Cardiac muscle cell (in vitro differentiated cells and primary cell): Measurements from ENCODE around the gene SFN. TPM values are rescaled to one million over a fixed set of nuclear protein-coding genes. Genes with fewer than 3 reads are reported as not detected.
"Not testable (repeated sequence)": the region's sequence is repeated elsewhere in the genome, so short reads cannot be mapped to it uniquely, and the experiment has no call there.

Experiments
- DNase-seq, 2 donors: peaks; one replicate each; pipeline versions ENCODE4 v3.0.0 to v3.0.0-alpha.2; 2010 to 2017; ENCODE audit warnings: low read depth in 1 of 2, low spot score in 1 of 2
- H3K27ac ChIP-seq: fragments of 200-600 bp; sonication (generic); 2 replicates; pipeline ENCODE4 v1.5.1; 2016
- H3K27me3 ChIP-seq: fragments of 200-600 bp; sonication (generic); 2 replicates; pipeline ENCODE4 v1.6.0; 2016; ENCODE audit warnings: control low read depth
- H3K36me3 ChIP-seq: fragments of 200-600 bp; sonication (generic); 2 replicates; pipeline ENCODE4 v1.5.1; 2016; ENCODE audit warnings: control low read depth
- H3K4me1 ChIP-seq: fragments of 200-600 bp; sonication (generic); 2 replicates; pipeline ENCODE4 v1.8.1; 2017; ENCODE audit warnings: low read depth, mild to moderate bottlenecking, mixed run types
- H3K4me3 ChIP-seq: fragments of 200-600 bp; sonication (generic); 2 replicates; pipeline ENCODE4 v1.5.1; 2016; ENCODE audit warnings: mild to moderate bottlenecking
- H3K9me3 ChIP-seq: fragments of 200-600 bp; sonication (generic); 2 replicates; pipeline ENCODE4 v1.5.1; 2017; ENCODE audit warnings: low read depth, mild to moderate bottlenecking, control low read depth
- CTCF ChIP-seq: IDR thresholded peaks from 2 replicates; pipeline ENCODE4 v1.5.1; 2012; ENCODE audit warnings: low read depth, mild to moderate bottlenecking, low read length
- polyA plus RNA-seq: library from polyadenylated mRNA; unstranded; fragments of >200 nt; fragmentation: Nextera tagmentation; extraction: Ambion mirVana; gene quantifications from 2 replicates; pipeline ENCODE4 v1.2.1, GENCODE V29; 2016
- total RNA-seq: library from RNA; depleted of rRNA; stranded (reverse); fragments of >200 nt; gene quantifications from 2 replicates; pipeline ENCODE4 v1.2.3, GENCODE V29; 2016

Gene SFN
- total and polyA plus RNA-seq, 2 experiments from 2014 or later, result 0.13 to 0.15 TPM

GRCh38 chr1:26829184-26829911 is 33.6 kb upstream of the SFN start:
- Histone ChIP-seq H3K4me3 (no peak overlapping the region), H3K36me3 (peaks cover 12% of the 10 kb centered on the region), H3K4me1 (peaks cover 22% of the 10 kb centered on the region), H3K9me3 (no peaks in the 10 kb centered on the region), H3K27ac (peak overlapping the region; percentile 2), H3K27me3 (no peaks in the 10 kb centered on the region)
- no peak for DNase-seq
- TF ChIP-seq CTCF, result no peak

- no peak for DNase-seq
- H3K36me3 ChIP-seq, result peaks cover 15% of the 10 kb centered on the region
- H3K27ac ChIP-seq, result no peak overlapping the region
- no peaks in the 10 kb centered on the region for H3K27me3 ChIP-seq
- H3K9me3 ChIP-seq, result no peaks in the 10 kb centered on the region
- no peak overlapping the region for H3K4me3 ChIP-seq
- peaks cover 17% of the 10 kb centered on the region for H3K4me1 ChIP-seq
- no peak for TF ChIP-seq CTCF
These were observed 31.9 kb upstream of the SFN start for GRCh38 chr1:26831059-26831458.

- peak in 1 of 2 donors; percentile 25 for DNase-seq
- Histone ChIP-seq H3K4me1 (peaks cover 14% of the 10 kb centered on the region), H3K4me3 (no peak overlapping the region), H3K36me3 (peaks cover 15% of the 10 kb centered on the region), H3K27me3 (no peaks in the 10 kb centered on the region), H3K27ac (no peak overlapping the region), H3K9me3 (no peaks in the 10 kb centered on the region)
- TF ChIP-seq CTCF, result no peak
These were observed 31.3 kb upstream of the SFN start for GRCh38 chr1:26831546-26832248.

GRCh38 chr1:26832249-26832960 is 30.5 kb upstream of the SFN start:
- peaks cover 15% of the 10 kb centered on the region for H3K36me3 ChIP-seq
- no peak for DNase-seq
- no peak overlapping the region for H3K27ac ChIP-seq
- peaks cover 14% of the 10 kb centered on the region for H3K4me1 ChIP-seq
- no peaks in the 10 kb centered on the region for H3K9me3 ChIP-seq
- H3K27me3 ChIP-seq, result no peaks in the 10 kb centered on the region
- TF ChIP-seq CTCF, result no peak
- no peak overlapping the region for H3K4me3 ChIP-seq

- Histone ChIP-seq H3K4me3 (no peak overlapping the region), H3K27me3 (no peaks in the 10 kb centered on the region), H3K27ac (no peak overlapping the region), H3K36me3 (peaks cover 15% of the 10 kb centered on the region), H3K4me1 (peaks cover 5% of the 10 kb centered on the region), H3K9me3 (no peaks in the 10 kb centered on the region)
- no peak for TF ChIP-seq CTCF
- DNase-seq, result no peak
These were observed 29.2 kb upstream of the SFN start for GRCh38 chr1:26833432-26834405.

GRCh38 chr1:26837665-26838064 is 25.3 kb upstream of the SFN start:
- H3K27ac ChIP-seq, H3K4me1 ChIP-seq, H3K27me3 ChIP-seq, H3K4me3 ChIP-seq, DNase-seq, H3K9me3 ChIP-seq: not testable (repeated sequence)
- peaks cover 14% of the 10 kb centered on the region for H3K36me3 ChIP-seq
